ENCODE data around the gene LAMA4. TPM values are rescaled to one million over a fixed set of nuclear protein-coding genes. Genes with fewer than 3 reads are reported as not detected.

The LAMA4 gene
- total RNA-seq, 1 experiment from 2014 or later: 58.3 TPM

DNA sequence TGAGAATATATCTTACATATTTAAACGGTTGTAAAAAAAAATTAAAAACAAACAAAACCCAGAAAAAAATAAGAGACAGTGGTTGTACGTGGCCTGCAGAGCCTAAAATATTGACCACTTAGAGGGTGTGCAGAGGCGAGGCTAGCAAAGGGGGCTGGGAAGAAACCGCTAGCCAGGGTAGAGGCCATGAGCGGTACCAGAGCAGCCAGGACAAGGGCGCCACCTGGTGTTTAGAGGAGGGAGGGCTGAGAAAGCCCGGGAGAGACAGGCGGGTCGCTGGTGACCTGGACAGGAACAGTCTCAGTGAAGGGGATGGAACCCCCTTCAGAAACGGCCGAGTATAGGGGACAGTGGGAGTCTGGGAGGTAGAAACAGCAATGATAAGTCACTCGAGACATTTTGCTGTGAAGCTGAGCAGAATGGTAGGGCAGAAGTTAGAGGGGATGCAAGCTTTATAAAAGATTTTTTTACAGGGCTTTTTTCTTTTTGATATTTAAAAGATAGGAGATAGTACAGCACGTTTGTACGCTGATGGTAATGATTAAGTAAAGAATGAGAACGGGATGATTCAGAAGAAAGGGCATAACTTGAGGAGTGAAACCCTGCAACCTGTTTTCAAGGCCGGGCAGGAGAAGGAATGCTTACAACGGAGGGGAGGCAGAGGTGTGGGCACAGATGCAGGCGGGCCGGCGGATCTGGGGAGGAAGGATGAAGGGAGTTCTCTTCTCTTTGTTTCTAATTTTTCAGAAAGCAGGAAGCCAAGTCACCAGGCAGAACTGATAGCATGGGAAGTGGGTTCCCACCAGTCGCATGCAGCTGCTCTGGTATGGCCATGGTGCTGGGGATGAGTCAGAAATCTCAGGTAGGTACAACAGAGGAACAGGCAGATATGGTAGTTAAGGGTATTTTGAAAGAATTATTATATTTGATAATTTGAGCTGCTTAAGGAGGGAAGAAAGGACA is 90.8 kb downstream of the LAMA4 start:
- no peak overlapping the region for H2AFZ ChIP-seq
- H3K27me3 ChIP-seq (ENCODE audit: insufficient read depth, low read depth): no peaks in the 10 kb centered on the region
- no peaks in the 10 kb centered on the region for H3K4me1 ChIP-seq (replicated peaks; ENCODE audit: insufficient read depth)
- POLR2A ChIA-PET (ENCODE audit: unreplicated experiment): no interaction called here
- no peak for DNase-seq
- no peaks in the 10 kb centered on the region for H3K9me2 ChIP-seq (ENCODE audit: insufficient read depth)
- no peaks in the 10 kb centered on the region for H3K9me3 ChIP-seq (ENCODE audit: insufficient read depth, low read depth)
- BruUV-seq (replicated peaks): no TSS peak
- H3K4me2 ChIP-seq: no peak overlapping the region
- CTCF ChIA-PET: interaction anchor here (0.6 to 1.2 kb wide), 3 partner anchors 40 to 164 kb away, joined by 3 to 13 read pairs (median 5); no protein-coding TSS in a partner anchor
- H3K36me3 ChIP-seq (ENCODE audit: low read depth): peaks cover 82% of the 10 kb centered on the region
- H3K27ac ChIP-seq: no peak overlapping the region
- H3K79me2 ChIP-seq (ENCODE audit: low read depth): no peaks in the 10 kb centered on the region
- H3K4me3 ChIP-seq: no peak overlapping the region
- no peaks in the 10 kb centered on the region for H4K20me1 ChIP-seq (ENCODE audit: insufficient read depth)
- TF ChIP-seq EZH2 (IDR thresholded peaks at IDR 0.05; ENCODE audit: low read depth): no peak
- peak; percentile 74 for TF ChIP-seq CTCF (conservative IDR thresholded peaks at IDR 0.05)
- peaks cover 17% of the 10 kb centered on the region; the same call in 1 of the 2 replicates for H3F3A ChIP-seq (ENCODE audit: insufficient read depth, low read depth)
- intact Hi-C loops (cut with micrococcal nuclease; ENCODE audit: unreplicated experiment): no loop called here

GRCh38 chr6:112160745-112161144 is 93.6 kb downstream of the LAMA4 start:
- Histone ChIP-seq H3K4me3 (no peak overlapping the region), H4K20me1 (ENCODE audit: insufficient read depth) (no peaks in the 10 kb centered on the region), H2AFZ (no peak overlapping the region), H3K4me1 (replicated peaks; ENCODE audit: insufficient read depth) (no peaks in the 10 kb centered on the region), H3K27me3 (ENCODE audit: insufficient read depth, low read depth) (no peaks in the 10 kb centered on the region), H3K9me2 (ENCODE audit: insufficient read depth) (no peaks in the 10 kb centered on the region), H3K79me2 (ENCODE audit: low read depth) (no peaks in the 10 kb centered on the region), H3F3A (ENCODE audit: insufficient read depth, low read depth) (peaks cover 28% of the 10 kb centered on the region), H3K4me2 (no peak overlapping the region), H3K9me3 (ENCODE audit: insufficient read depth, low read depth) (no peaks in the 10 kb centered on the region), H3K36me3 (ENCODE audit: low read depth) (peaks cover 84% of the 10 kb centered on the region), H3K27ac (no peak overlapping the region)
- no TSS peak for BruUV-seq (replicated peaks)
- no peak for DNase-seq
- TF ChIP-seq CTCF (conservative IDR thresholded peaks at IDR 0.05): no peak
- no peak for TF ChIP-seq EZH2 (IDR thresholded peaks at IDR 0.05; ENCODE audit: low read depth)
- ChIA-PET CTCF (no interaction called here), POLR2A (ENCODE audit: unreplicated experiment) (no interaction called here)
- intact Hi-C loops (cut with micrococcal nuclease; ENCODE audit: unreplicated experiment): no loop called here

GRCh38 chr6:112156668-112157067 is 97.7 kb downstream of the LAMA4 start:
- Histone ChIP-seq H3K79me2 (ENCODE audit: low read depth) (no peaks in the 10 kb centered on the region), H3K36me3 (ENCODE audit: low read depth) (peaks cover 92% of the 10 kb centered on the region), H3K9me3 (ENCODE audit: insufficient read depth, low read depth) (no peaks in the 10 kb centered on the region), H3F3A (ENCODE audit: insufficient read depth, low read depth) (peaks cover 63% of the 10 kb centered on the region), H3K9me2 (ENCODE audit: insufficient read depth) (no peaks in the 10 kb centered on the region), H3K27me3 (ENCODE audit: insufficient read depth, low read depth) (no peaks in the 10 kb centered on the region), H3K4me2 (no peak overlapping the region), H3K27ac (peak overlapping the region; percentile 13; the same call in 1 of the 2 replicates), H4K20me1 (ENCODE audit: insufficient read depth) (0 out of 2 replicates have a peak, but pooled peaks cover 10% of the 10 kb centered on the region), H2AFZ (no peak overlapping the region), H3K4me3 (no peak overlapping the region), H3K4me1 (replicated peaks; ENCODE audit: insufficient read depth) (peaks cover 11% of the 10 kb centered on the region)
- intact Hi-C loops (cut with micrococcal nuclease; ENCODE audit: unreplicated experiment): no loop called here
- POLR2A ChIA-PET (ENCODE audit: unreplicated experiment): no interaction called here
- no peak for DNase-seq
- no TSS peak for BruUV-seq (replicated peaks)
- TF ChIP-seq CTCF (conservative IDR thresholded peaks at IDR 0.05) (no peak), EZH2 (IDR thresholded peaks at IDR 0.05; ENCODE audit: low read depth) (no peak)
- CTCF ChIA-PET: no interaction called here

Data from PC-9 (cell line).